ENCODE data around the gene KXD1.
A peak's percentile ranks its signal among the peaks of the same experiment; 100 is the strongest.
"Not testable (repeated sequence)": the region's sequence is repeated elsewhere in the genome, so short reads cannot be mapped to it uniquely, and the experiment has no call there.

Gene KXD1

DNA sequence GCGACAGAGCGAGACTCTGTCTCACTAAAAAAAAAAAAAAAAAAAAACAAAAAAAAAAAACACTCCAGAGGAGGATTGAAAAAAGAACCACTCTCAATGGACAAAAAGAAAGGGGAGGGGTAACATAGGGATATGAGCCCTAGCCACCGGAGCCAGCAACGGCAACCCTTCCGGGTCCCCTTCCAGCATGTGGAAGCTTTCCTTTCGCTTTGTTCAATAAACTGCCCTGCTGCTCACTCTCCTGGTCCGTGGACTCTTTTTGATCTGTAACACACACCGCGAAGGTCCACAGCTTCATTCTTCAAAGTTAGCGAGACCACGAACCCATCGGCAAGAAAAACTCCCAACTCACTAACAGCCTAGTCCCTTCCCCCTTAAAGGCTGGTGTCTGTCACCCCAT lies 29.9 kb downstream of the KXD1 start:
- DNase-seq = no peak

DNA sequence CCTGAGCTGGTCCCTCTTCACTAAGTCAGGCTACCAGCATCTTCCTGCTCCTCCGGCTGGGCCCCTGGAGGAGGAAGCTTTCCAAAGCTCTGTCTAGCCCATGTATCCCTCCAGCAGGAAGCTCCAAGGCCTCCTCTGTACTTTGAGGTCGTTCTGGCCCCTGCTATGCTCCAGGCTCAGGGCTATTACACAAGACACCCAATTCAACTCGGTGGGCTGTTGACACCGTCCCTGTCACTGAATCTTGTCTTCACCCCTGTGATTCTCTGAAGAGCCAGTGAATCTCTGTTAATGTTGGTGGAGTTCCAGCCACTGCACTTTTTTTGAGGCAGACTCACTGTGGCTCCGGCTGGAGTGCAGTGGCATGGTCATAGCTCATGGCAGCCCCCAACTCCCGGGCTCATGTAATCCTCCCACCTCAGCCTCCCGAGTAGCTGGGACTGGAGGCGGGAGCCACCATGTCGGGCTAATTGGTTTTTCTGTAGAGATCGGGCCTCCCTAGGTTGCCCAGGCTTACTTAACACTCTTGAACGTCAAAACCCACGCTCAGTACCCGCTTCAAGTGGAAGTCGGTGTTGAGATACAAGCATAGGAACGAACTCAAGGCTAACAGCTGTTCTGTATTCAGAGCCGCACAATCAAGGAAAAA lies 30.4 kb downstream of the KXD1 start:
- no peak for DNase-seq

DNA sequence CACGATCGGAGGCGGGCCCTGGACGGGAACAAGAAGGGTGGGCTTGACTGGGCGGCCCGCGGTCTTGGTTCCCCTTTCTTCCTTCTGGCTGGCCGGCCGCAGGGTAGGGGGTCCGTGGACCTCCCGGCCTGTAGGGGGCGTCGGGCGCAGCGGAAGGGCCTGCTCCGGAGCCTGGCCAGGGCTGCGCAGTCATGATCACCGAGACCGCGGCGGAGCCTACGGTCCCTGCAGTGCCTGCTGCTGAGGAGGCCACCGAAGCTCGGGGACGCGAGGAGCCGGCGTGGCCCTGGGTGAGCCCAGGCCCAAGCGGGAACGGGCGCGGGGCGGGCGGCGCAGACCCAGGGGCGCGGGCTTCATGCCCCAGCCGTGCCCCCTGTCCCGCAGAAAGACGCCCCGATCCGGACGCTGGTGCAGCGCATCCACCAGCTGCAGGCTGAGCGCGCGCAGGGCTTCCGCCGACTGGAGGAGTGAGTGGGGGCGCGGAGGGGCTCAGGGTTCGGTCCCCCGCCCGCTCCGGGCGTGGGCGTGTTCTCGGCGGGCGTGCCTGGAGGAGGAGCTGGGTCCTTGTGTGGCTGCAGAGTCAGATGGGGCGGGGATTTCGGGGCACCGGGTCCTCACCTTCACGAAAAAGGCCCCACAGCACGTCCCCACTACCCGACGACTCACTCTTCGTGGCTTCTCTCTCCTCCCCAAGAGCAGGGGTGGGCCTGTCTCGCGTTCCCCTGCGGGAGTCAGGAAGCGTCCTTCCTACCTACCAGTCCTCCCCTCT lies 31.1 kb downstream of the KXD1 start, which contains the start of gene REX1BD:
TSS of gene REX1BD (plus strand) at position 188 of the 769 bp plus-strand sequence. CDS start at position 192, 4 bp downstream.
- DNase-seq = peak; percentile 95

DNA sequence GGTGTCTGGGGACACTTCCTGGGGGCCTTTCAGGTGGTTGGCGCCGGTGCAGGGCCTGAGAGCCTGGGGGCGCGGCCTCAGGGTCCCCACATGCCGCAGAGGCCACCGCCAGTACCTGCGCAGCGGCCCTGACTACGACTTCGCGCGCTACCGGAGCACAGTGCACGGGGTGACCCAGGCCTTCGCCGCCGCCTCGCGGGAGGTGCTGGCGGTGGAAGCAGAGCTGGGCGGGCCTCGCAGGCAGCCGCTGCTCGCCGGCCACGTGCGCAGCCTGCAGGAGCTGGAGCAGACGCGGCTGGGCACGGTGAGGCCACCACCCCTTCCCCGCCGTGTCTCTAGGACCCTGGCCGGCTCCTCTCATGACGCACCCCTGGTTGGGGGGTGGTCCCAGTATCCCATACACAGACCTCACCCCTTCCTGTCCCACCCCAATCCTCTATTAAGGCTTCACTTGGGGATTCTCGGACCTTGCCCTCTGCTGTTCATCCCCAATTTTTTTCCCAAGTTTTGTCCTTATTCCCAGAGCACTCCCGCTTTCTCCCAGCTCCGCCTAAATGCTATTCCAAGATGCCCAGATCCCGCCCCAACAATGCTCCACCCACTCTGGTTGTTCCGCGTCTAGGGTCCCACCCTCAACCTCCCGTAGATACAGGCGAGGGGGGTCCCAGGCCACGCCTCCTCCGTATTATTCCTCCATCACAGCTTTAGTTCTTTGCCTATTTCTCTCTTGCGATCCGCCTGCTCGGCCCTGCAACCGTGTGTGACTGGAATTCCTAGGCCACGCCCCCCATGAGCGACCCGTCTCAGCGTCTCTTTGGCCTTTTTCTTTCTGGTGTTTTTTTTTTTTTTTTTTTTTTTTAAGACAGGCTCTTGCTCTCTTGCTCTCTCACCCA lies 32.0 kb downstream of the KXD1 start:
- DNase-seq = no peak

DNA sequence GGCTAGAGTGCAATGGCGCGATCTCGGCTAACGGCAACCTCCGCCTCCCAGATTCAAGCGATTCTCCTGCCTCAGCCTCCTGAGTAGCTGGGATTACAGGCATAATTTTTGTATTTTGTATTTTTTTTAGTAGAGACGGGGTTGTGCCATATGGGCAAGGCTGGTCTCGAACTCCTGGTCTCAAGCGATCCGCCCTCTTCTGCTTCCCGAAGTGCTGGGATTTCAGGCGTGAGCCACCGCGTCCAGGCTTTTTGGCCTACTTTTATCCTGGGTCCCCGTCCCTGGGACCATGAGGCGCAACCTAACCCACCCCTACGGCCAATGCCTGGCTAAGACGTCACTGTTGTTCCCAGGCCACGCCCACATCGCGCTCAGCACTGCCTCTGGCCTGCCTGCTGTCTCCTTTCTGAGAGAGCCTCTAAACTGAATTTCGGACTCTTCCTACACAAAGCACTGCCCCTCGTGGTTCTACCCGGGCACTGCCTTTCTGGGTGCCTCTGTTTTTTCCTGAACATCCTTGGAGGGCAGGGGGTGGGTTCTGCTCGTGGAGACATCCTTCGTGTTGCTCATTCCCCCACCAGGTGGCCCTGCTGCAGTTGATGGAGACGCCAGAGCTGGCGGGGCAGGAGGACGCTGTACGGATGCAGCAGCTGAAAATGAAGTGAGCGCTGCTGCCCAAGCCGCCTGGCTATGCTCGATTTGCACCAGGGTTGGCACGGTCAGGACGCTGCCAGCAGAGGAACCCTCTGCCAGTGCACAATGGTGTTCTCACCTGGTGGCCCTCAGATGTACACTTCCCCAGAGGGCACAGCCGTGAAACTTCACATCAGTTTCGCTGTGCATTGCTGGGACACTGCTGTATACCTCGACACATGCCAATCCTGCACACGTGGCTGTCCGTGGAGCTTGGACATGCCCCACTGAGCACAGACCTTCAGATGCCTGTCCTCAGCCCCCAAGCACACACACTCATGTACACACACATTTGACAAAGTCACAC lies 32.9 kb downstream of the KXD1 start:
- DNase-seq = no peak

DNA sequence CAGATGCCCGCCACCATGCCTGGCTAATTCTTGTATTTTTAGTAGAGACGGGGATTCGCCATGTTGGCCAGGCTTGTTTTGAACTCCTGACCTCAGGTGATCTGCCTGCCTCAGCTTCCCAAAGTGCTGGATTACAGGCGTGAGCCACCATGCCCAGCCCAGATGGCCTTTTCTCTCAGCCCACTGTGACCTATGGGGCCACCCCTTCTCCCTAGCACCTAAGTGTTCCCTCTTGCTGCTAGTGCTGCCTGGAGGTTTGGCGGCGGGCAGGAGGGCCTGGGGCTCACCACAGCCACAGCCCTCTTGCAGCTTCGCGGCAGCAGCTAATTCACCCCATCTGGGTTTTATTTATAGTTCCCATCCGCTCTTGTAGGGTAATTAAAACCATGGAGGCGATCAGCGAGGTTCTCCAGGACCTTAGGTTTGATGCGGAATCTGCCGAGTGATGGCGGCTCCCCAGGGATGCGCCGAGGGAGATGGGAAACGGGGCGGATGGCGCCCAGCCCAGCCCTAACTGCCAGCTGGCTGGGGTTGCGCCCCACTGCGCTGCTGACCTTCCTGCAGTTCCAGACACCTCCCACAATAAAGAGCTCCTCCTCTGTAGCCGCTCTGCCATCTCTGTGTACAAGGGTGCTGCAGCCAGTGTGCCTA lies 34.2 kb downstream of the KXD1 start:
- DNase-seq = no peak

DNA sequence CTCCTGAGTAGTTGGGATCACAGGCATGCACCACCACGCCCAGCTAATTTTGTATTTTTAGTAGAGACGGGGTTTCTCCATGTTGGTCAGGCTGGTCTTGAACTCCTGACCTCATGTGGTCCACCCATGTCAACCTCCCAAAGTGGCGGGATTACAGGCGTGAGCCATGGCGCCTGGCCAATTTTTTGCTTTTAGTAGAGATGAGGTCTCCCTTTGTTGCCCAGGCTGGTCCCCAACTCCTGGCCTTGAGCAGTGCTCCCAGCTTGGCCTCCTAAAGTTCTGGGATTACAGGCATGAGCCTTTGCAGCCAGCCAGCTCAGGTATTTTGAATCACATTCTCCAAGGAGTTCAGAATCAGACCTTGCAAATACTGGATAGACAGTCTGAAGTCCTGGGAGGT lies 35.1 kb downstream of the KXD1 start:
- DNase-seq = not testable (repeated sequence)

DNA sequence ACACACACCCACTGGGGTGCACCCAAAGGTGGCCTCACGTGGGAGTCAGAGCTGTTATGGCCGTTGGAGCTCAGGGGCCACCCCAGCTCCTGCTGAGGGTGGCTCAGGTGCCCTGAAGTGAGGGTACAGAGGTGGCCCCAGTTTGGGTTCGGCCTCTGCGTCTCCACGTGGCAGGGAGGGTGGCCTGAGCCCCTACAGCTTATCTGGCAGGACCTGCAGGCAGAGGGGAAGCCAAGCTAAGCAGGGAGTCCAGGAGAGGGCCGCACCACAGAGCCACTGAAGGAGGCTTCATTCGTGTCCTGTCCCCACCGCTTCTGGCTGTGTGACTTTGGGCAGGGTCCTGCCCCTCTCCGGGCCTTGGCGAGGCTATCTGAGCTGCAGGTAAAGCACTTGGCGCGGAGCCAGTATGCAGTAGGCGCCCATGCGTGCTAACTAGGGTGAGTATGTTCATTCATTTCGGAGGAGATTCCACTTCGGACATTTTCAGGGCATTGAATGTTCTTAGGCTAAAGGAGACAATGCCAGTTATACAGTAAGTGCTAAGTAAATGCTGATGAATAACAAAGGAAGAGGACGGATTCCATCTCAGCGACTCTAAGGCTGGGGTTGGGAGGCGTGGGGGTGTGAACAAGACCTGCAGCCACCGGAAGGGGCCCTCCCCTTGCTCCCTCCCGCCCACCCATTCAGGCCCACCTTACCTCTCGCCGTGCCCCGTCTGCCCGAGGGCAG lies 35.9 kb downstream of the KXD1 start:
- no peak for DNase-seq

DNA sequence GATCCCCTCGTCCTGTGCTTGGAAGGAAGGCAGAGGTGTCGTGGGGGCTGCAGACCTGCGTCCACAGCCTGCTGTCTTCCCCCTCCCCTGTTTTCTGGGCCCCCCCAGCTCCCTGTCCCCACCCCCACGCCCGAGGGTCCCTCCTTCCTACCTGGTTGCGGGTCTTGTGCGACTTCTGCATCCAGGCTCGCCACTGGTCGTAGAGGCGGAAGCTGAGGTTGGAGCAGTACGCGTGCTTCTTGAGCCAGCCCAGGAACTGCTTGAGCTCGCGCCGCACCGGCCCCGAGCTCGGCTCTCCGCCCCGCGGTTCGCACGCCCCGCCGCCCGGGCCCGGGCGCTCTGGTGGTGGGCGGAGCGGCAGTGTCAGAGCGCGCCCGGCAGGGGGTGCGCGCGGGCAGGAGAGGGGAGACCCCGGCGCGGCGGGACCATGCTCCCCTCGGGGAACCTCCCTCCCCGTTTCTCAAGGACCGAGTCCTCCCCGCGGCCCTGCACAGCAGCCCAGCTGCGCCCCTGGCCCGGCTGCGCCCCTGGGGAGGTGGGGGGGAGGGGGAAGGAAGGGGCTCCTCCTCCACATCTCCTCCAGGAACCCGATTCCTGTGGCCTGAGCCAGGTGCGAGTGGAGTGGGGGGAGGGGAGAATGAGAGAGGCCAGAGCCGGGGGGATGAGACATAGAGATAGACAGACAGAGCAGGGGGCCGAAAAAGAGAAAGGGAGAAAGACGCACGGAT lies 36.6 kb downstream of the KXD1 start:
- peak; percentile 91 for DNase-seq

DNA sequence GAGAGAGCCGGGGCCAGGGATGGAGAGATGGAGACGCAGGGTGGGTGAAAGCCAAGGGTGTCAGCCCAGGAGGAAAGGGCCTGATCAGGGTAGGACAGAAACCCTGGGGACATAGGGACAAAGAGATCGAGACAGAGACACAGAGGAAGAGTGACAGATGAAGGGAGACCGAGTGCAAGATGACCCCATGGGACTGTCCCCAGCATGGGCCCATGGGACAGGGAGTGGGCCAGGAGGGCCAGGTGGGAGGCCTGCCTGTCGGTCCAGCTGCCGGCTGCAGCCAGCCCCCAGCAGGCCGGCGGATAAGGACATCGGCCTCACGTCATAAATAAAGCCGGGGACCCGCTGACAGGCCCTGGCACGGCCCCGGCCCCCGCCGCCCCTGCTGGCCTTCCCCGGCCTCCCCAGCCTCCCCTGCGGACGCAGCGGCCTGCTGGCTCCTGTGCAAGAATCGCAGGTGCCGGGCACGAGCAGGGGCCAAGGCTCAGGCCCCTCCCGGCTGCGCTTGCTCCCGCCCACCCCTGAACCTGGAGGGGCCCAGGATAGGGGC lies 37.2 kb downstream of the KXD1 start:
- no peak for DNase-seq

DNA sequence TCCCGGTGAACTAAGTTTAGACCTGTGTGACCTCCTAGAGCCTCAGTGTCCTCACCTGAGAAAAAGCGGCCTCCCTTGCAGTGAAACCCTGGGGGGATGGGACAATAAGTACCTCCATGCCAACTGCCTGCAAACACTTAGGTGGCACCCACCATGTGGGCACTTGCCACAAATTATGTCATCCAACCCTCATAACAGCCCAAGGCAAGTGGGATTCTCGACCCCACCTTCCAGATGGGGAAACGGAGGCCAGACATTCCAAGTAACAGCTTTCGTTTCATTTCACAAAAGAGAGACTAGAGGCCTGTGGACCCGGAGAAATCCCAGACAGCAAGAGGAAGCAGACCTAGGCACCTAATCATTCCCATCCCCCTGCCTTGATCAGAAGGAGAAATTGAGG lies 37.8 kb downstream of the KXD1 start:
- DNase-seq = no peak

DNA sequence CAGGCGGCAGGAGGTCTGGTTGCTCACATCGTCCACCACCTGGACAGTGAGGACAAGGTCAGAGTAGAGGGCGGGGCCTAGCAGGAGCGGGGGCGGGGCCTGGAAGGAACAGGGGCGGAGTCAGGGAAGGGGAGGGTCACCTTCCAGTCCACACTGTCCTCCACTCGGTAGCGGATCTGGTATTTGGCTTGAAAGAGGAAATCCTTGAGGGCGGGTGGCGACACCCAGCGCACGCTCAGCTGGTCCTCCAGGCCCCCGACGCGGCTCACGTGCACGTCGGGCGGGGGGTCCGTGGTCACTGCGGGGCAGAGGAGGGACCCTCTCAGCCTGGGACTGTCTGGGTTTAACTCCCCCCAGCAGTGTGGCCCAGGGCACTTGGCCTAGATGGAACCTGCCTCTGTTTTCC lies 39.1 kb downstream of the KXD1 start:
- no peak for DNase-seq

DNA sequence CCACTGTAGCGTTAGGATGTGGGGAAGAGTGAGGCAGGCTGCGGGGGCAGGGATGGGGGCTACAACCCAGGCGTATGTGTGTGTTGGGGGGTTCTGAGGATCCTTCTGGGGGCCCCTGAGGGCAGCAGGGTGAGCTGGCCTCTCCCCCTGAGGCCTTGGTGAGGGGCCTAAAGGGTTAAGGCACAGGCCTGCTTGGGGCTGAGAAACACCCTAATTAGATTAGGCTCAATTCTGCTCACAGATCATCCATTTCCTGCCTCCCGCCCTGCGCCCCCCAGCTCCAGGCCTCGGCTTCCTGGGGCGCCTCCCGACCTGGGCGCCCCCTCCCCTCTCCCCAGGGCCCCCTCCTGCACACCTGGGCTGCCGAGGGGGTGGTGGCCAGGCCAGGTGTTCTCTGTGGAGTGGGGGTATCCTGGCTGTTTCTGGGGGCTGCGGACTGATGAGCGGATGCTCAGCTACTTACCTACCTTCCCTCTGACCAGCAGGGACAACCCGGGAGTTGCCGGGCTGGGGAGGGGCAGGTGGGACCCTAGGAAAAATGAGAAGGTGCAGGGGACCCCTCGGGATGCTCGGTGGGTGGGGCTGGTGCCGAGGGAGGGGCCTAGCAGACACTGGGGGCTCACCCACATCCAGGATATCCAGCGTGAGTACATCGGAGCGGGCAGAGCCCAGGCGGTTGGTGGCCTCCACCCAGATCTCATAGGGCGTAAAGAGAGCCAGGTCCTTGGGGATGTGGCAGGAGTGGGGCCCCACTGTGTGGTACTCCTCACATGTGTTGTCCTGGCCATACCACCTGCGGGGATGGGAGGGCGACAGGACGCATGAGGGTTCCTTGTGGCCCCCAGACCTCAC lies 40.4 kb downstream of the KXD1 start:
- DNase-seq = no peak

DNA sequence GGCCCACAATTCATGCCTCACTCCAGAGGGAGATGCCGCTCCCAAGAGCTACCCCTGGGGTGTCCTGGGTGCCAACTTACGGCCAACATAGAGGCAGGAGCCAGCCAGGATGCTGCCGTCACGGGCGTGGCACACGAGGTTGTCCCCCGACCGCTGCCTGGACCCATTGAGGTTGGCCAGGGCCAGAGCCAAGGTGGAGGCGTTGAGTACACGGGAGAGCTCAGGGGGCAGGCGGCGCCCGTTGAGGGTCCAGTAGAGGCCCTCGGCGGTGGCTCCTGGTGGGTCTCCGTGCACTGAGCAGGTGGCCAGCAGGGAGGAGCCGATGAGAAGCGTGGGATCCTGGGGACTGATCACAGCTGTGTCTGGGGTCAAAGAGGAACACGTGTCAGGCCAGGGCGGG lies 41.8 kb downstream of the KXD1 start:
- no peak for DNase-seq

DNA sequence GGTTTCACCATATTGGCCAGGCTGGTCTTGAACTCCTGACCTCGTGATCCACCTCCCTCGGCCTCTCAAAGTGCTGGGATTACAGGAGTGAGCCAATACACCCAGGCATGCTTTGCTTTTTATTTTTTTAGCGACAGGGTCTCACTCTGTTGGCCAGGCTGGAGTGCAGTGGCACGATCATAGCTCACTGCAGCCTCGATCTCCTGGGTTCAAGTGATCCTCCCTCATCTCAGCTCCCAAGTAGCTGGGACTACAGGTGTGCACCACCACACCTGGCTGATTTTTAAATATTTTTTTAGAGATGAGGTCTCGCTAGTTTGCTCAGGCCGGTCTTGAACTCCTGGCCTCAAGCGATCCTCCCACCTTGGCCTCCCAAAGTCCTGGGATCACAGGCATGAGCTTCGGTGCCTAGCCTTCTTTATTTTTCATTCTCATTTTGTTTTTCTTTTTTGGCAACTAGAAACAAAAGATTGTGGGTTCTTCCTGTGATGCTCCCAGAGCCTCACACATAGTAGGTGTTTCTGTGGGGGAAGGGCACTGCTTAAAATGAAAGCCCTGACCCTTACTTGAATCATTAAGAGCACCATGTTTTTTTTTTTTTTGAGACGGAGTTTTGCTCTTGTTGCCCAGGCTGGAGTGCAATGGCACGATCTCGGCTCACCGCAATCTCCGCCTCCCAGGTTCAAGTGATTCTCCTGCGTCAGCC lies 43.2 kb downstream of the KXD1 start:
- DNase-seq = not testable (repeated sequence)

DNA sequence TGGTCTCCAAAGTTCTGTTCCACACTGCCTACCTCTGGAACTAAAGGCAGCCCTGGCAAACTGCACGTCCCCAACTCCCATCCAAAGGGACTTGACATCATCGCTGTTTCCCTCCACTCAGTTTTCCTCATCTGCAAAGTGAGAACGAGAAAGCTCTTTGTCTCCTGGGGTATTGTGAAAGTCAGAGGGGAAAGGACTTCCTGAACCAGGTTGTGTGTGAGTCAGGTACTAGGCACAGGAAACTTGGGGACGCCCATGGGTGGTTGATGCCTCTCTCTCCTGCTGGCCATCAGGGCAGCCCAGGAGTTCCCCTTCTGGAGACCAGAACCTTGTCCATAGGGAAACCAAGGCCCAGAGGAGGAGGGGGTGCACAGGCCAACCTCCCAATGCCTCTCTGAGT lies 44.2 kb downstream of the KXD1 start:
- no peak for DNase-seq

DNA sequence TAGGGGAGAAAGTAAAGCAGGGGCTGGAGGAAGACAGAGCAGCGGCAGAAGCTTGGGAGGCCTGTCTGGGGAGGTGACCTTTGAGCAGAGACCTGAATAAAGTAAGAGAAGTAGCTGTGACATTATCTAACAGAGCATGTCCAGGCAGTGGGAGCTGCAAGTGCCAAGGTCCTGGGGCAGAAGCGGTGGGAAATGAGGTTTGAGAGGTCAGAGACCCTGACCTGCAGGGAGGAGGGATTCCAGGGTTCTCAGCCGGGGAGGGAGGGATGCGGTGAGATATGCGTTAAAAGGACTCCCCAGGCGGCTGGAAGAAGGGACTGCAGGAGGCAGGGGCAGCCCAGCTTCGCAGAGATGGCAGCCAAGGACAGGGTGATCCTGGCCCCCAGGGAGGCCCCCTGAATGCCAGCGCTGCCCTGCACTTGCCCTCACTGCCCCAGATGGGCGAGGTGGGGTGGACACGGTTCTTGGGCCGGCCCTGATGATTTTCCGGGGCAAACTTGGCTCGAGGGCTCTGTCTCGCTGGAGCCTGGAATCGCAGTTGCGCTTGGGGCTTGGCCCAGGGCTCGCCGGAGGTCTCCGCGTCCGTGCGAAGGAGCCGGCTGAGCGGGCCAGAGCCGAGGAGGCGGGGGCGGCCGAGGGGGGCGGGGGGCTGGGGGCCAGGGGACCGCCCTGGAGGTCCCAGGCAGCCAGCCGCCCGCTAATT lies 45.7 kb downstream of the KXD1 start:
- DNase-seq = peak; percentile 61

Measured in activated CD8-positive, alpha-beta memory T cell treated with anti-CD3 and anti-CD28 coated beads for 24 hours (primary cell).